Iris pigment epithelial cell (primary cell): ENCODE results near the gene CCDC158.

ENCODE experiments used
- DNase-seq: peaks from one replicate; pipeline ENCODE4 v3.0.0-alpha.2; 2011; ENCODE audit warnings: low read depth

The CCDC158 gene

GRCh38 chr4:76280488-76281441, 140.2 kb downstream of the CCDC158 start:
- no peak for DNase-seq

GRCh38 chr4:76279462-76279861, 141.5 kb downstream of the CCDC158 start:
- no peak for DNase-seq

- DNase-seq = no peak
Observed at GRCh38 chr4:76278583-76278982, 142.4 kb downstream of the CCDC158 start.

GRCh38 chr4:76277667-76278066, 143.3 kb downstream of the CCDC158 start:
- DNase-seq = no peak

DNA sequence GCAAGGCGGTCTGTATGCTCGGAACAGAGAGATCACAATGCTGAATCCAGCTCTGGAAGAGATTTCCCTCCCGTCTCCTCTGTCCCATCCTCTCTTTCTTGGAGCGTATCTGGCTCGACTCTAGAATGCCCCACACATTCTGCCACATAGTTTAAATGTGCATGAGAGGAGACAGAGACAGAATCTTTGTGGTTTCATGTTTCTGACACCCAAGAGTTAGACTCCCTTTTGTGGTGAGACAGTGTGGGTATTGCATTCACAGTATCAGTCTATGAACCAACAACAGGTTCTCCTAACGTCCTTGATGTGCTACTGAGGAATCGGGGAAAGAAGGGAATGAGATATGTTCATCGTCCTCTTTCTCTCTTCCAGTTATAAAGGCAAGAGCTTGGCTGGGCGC, 144.1 kb downstream of the CCDC158 start:
- no peak for DNase-seq

GRCh38 chr4:76275486-76276124, 145.3 kb downstream of the CCDC158 start:
- DNase-seq = no peak

GRCh38 chr4:76272999-76273398, 147.9 kb downstream of the CCDC158 start:
- DNase-seq = no peak

- no peak for DNase-seq
Observed at GRCh38 chr4:76272582-76272981, 148.4 kb downstream of the CCDC158 start.

DNA sequence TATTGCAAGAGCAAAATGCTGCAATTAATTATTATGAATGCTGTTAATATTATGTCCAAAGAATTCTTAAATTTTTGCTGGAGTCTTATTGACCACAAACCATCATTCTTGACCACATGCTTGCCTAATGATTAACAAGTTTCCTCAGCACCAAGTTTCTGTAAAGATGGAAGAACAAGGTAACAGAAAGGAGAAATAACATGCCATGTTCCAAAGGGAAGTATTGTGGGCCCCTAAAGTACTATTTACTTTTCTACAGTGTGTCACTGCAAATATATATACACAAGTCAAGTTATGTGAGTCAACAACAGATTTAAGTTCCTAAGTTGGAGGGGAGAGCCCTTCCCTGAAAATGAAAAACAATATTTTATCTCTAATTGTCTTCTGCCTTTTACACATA, 148.9 kb downstream of the CCDC158 start:
- no peak for DNase-seq

DNA sequence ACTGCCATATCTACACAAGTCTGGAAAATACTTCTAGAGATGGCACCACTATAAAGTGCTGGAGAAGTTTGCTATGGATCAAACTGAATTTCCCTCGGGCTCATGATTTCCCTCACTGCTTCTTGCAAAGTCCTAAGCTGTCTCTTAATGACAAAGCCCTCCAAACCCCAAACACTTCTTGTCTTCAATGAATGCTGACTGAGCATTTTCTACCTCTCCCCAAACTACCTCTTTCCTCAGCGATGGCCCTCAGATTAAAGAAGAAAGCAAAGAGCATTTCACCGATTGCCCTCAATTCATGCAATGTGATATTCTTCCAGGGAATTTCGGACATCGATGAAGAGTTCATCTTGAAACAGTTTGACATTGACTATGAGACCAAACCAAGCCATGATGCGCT, 149.7 kb downstream of the CCDC158 start:
- DNase-seq = no peak

- DNase-seq = no peak
Observed at GRCh38 chr4:76270244-76271175, 150.4 kb downstream of the CCDC158 start.

DNA sequence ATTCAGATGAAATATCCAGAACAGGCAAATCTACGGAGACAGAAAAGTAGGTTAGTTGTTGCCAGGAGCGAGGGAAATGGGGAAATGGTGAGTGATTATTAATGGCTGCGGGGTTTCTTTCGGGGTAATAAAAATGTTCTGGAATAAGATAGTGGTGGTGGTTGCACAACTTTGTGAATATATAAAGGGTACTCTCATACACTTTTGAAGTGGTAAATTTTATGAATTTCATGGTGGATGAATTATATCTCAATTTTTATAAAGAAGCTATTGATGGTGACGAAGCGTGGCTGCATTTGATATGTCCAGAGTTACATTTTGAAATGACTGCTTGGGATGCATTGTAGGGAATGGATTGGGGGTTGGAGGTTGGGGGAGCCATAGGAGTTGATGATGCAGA, 153.1 kb downstream of the CCDC158 start:
- DNase-seq = no peak

GRCh38 chr4:76266627-76267026, 154.3 kb downstream of the CCDC158 start:
- DNase-seq = no peak

- DNase-seq = no peak
Observed at GRCh38 chr4:76265631-76266218, 155.2 kb downstream of the CCDC158 start.
